NK-92 (cell line): ENCODE measurements around the gene DCP1B.
A peak's percentile ranks its signal among the peaks of the same experiment; 100 is the strongest.

ENCODE experiments used
- DNase-seq: peaks from one replicate; lab custom pipeline; 2025; ENCODE audit not compliant: unreplicated experiment; lab: John Stamatoyannopoulos, UW

The DCP1B gene

GRCh38 chr12:2004113-2004929, at the start of gene DCP1B:
Gene DCP1B, minus strand, starts transcription at chr12:2004457. Its CDS starts 26 bp downstream, at chr12:2004431.
- DNase-seq, result peak; percentile 17

GRCh38 chr12:2053691-2054090, 49.4 kb upstream of the DCP1B start:
- no peak for DNase-seq

- no peak for DNase-seq
Observed at GRCh38 chr12:2052826-2053678, 48.8 kb upstream of the DCP1B start, which contains the start of gene CACNA1C. Gene CACNA1C, plus strand, starts transcription at chr12:2052987. Its CDS starts 576 bp downstream, at chr12:2053563.

- no peak for DNase-seq
Observed at GRCh38 chr12:2051700-2052621, 47.7 kb upstream of the DCP1B start.

- DNase-seq, result no peak
Observed at GRCh38 chr12:2049604-2050540, 45.6 kb upstream of the DCP1B start.

GRCh38 chr12:2047752-2048151, 43.5 kb upstream of the DCP1B start:
- DNase-seq, result no peak

GRCh38 chr12:2046957-2047356, 42.7 kb upstream of the DCP1B start:
- DNase-seq, result no peak

GRCh38 chr12:2044165-2044564, 39.9 kb upstream of the DCP1B start:
- no peak for DNase-seq

GRCh38 chr12:2043054-2043453, 38.8 kb upstream of the DCP1B start:
- DNase-seq, result no peak

GRCh38 chr12:2039034-2039433, 34.8 kb upstream of the DCP1B start:
- no peak for DNase-seq

- DNase-seq, result no peak
Observed at GRCh38 chr12:2035431-2036055, 31.3 kb upstream of the DCP1B start.

GRCh38 chr12:2034633-2035430, 30.6 kb upstream of the DCP1B start:
- DNase-seq, result no peak

GRCh38 chr12:2032506-2032905, 28.2 kb upstream of the DCP1B start:
- no peak for DNase-seq

GRCh38 chr12:2029851-2030250, 25.6 kb upstream of the DCP1B start:
- no peak for DNase-seq

GRCh38 chr12:2027351-2027750, 23.1 kb upstream of the DCP1B start:
- DNase-seq, result no peak

GRCh38 chr12:2023365-2023764, 19.1 kb upstream of the DCP1B start:
- DNase-seq, result no peak

- DNase-seq, result no peak
Observed at GRCh38 chr12:2020511-2020910, 16.3 kb upstream of the DCP1B start.

GRCh38 chr12:2019126-2019525, 14.9 kb upstream of the DCP1B start:
- DNase-seq, result no peak

- no peak for DNase-seq
Observed at GRCh38 chr12:2018391-2018790, 14.1 kb upstream of the DCP1B start.
